Transverse colon (tissue), 4 donors: ENCODE measurements around the gene DBNDD1. TPM values are rescaled to one million over a fixed set of nuclear protein-coding genes. Genes with fewer than 3 reads are reported as not detected.

ENCODE experiments used
- DNase-seq: peaks from one replicate; pipeline ENCODE4 v3.0.0-alpha.2; 2019
- H3K27ac ChIP-seq, 4 donors: fragments of 200-600 bp; sonication (generic); 2 replicates each; pipeline ENCODE4 v1.5.1; 2016 to 2018; ENCODE audit warnings: inconsistent platforms in 4 of 4
- H3K27me3 ChIP-seq: fragments of 200-600 bp; sonication (generic); 2 replicates; pipeline ENCODE4 v1.5.1; 2017; ENCODE audit warnings: inconsistent platforms
- H3K36me3 ChIP-seq, 4 donors: fragments of 200-600 bp; sonication (generic); 2 replicates each; pipeline ENCODE4 v1.5.1; 2017 to 2019; ENCODE audit warnings: inconsistent platforms in 4 of 4
- H3K4me1 ChIP-seq, 4 donors: fragments of 200-600 bp; sonication (generic); 2 replicates each; pipeline ENCODE4 v1.5.1; 2017 to 2020; ENCODE audit warnings: inconsistent platforms in 4 of 4
- H3K4me3 ChIP-seq, 4 donors: fragments of 200-600 bp; sonication (generic); 1 replicate in 1 of 4; 2 replicates in 3 of 4; pipeline versions ENCODE4 v1.5.1 to v1.6.1; 2017 to 2019; ENCODE audit warnings: inconsistent platforms in 4 of 4
- H3K9me3 ChIP-seq, 2 donors: fragments of 200-600 bp; sonication (generic); 2 replicates each; pipeline ENCODE4 v1.5.1; 2017 to 2019; ENCODE audit warnings: inconsistent platforms in 2 of 2
- CTCF ChIP-seq, 5 experiments: fragments of 200-600 bp in 3 of 5; fragments of 450-650 bp in 2 of 5; sonication (generic) in 3 of 5; IDR thresholded peaks; 1 replicate in 2 of 5; 2 replicates in 3 of 5; pipeline ENCODE4 v1.5.1; 2016 to 2017; ENCODE audit warnings: antibody characterized with exemption in 5 of 5, inconsistent platforms in 3 of 5, mild to moderate bottlenecking in 2 of 5, moderate library complexity in 1 of 5
- EP300 ChIP-seq: sonication (generic); formaldehyde crosslinking; IDR thresholded peaks from one replicate; pipeline ENCODE4 v1.6.1; 2017; ENCODE audit warnings: antibody characterized with exemption, low read depth
- POLR2A ChIP-seq: fragments of 450-650 bp; IDR thresholded peaks from one replicate; pipeline ENCODE4 v1.6.1; 2016; ENCODE audit warnings: antibody characterized with exemption, mild to moderate bottlenecking, moderate library complexity
- POLR2AphosphoS5 ChIP-seq, 3 donors: sonication (generic); formaldehyde crosslinking; IDR thresholded peaks; one replicate each; pipeline ENCODE4 v1.6.1; 2016; ENCODE audit warnings: antibody characterized with exemption in 3 of 3
- WGBS, 2 donors: methylation state at CpG; one replicate each; pipeline ENCODE4 v1.1.5; 2018; ENCODE audit warnings: low coverage in 1 of 2; 5-methylcytosine and 5-hydroxymethylcytosine counted together
- in situ Hi-C, 4 donors: fragments of 200-750 bp; cut with MboI; loops; one replicate each; pipeline versions ENCODE4 v1.15.0 to v1.15.1; 2017; ENCODE audit warnings: low sequenced_read_pairs in 3 of 4, low pct_ligation_motif_present in 1 of 4, low pct_unique_long_range_greater_than_20kb in 1 of 4
- intact Hi-C: fragments of 100-400 bp; cut with DNase I; formaldehyde crosslinking; loops from one replicate; pipeline ENCODE4 v1.15.1; 2023; ENCODE audit warnings: low total_unique reads
- total RNA-seq, 4 donors: library from RNA; depleted of rRNA; stranded (reverse); fragments of >200 nt; gene quantifications; one replicate each; pipeline ENCODE4 v1.1.0, GENCODE V29; 2016

Gene DBNDD1
- total RNA-seq, 4 donors from 2014 or later = 6.8 to 33.7 (median 14.2) TPM

GRCh38 chr16:90034504-90034903, 15.2 kb upstream of the DBNDD1 start:
- Histone ChIP-seq H3K9me3 (no peaks in the 10 kb centered on the region), H3K27ac (no peak overlapping the region), H3K36me3 (peaks cover 0 to 11% (median 0%) of the 10 kb centered on the region in 4 donors), H3K27me3 (no peaks in the 10 kb centered on the region), H3K4me3 (no peak overlapping the region), H3K4me1 (no peaks in the 10 kb centered on the region)
- intact Hi-C loops (no loop called here), in situ Hi-C loops (no loop called here)
- no peak for DNase-seq
- 86 to 97% methylated on average over 6 to 8 of the region's 8 CpGs for WGBS, 2 donors
- TF ChIP-seq POLR2A (no peak), EP300 (no peak), CTCF (IDR thresholded peaks at IDR 0.05) (no peak), POLR2AphosphoS5 (IDR thresholded peaks at IDR 0.05) (no peak)

GRCh38 chr16:90033387-90033786, 14.1 kb upstream of the DBNDD1 start:
- H3K9me3 ChIP-seq = no peaks in the 10 kb centered on the region
- in situ Hi-C loops = no loop called here
- 84 to 100% methylated on average over 3 to 4 of the region's 4 CpGs for WGBS, 2 donors
- peaks cover 0 to 10% (median 0%) of the 10 kb centered on the region in 4 donors for H3K36me3 ChIP-seq
- DNase-seq = no peak
- no peaks in the 10 kb centered on the region for H3K27me3 ChIP-seq
- intact Hi-C loops = no loop called here
- H3K4me1 ChIP-seq = no peaks in the 10 kb centered on the region
- H3K4me3 ChIP-seq = no peak overlapping the region
- no peak overlapping the region for H3K27ac ChIP-seq
- TF ChIP-seq POLR2A = no peak
- TF ChIP-seq EP300 = no peak
- TF ChIP-seq POLR2AphosphoS5 (IDR thresholded peaks at IDR 0.05) = no peak
- no peak for TF ChIP-seq CTCF (IDR thresholded peaks at IDR 0.05)

GRCh38 chr16:90032674-90033331, 13.5 kb upstream of the DBNDD1 start:
- Histone ChIP-seq H3K36me3 (peaks cover 0 to 7% (median 0%) of the 10 kb centered on the region in 4 donors), H3K4me3 (no peak overlapping the region), H3K27me3 (no peaks in the 10 kb centered on the region), H3K27ac (no peak overlapping the region), H3K9me3 (no peaks in the 10 kb centered on the region), H3K4me1 (no peaks in the 10 kb centered on the region)
- DNase-seq = no peak
- in situ Hi-C loops = no loop called here
- WGBS, 2 donors = 85% methylated on average over 2 to 8 of the region's 8 CpGs
- TF ChIP-seq POLR2A (no peak), POLR2AphosphoS5 (IDR thresholded peaks at IDR 0.05) (no peak), EP300 (no peak), CTCF (IDR thresholded peaks at IDR 0.05) (no peak)
- intact Hi-C loops = no loop called here

- Histone ChIP-seq H3K27ac (no peak overlapping the region), H3K4me1 (no peaks in the 10 kb centered on the region), H3K27me3 (no peaks in the 10 kb centered on the region), H3K9me3 (no peaks in the 10 kb centered on the region), H3K4me3 (no peak overlapping the region), H3K36me3 (peaks cover 0 to 7% (median 0%) of the 10 kb centered on the region in 4 donors)
- no peak for DNase-seq
- 69 to 81% methylated on average over 7 to 9 of the region's 9 CpGs for WGBS, 2 donors
- in situ Hi-C loops = no loop called here
- TF ChIP-seq EP300 (no peak), POLR2AphosphoS5 (IDR thresholded peaks at IDR 0.05) (no peak), CTCF (IDR thresholded peaks at IDR 0.05) (peak in 1 of 5 experiments; percentile 49), POLR2A (peak; percentile 51)
- intact Hi-C loops = no loop called here
These were observed 12.8 kb upstream of the DBNDD1 start for GRCh38 chr16:90031931-90032673.
